Neural progenitor cell (in vitro differentiated cells): Measurements from ENCODE around the gene LORICRIN. TPM values are rescaled to one million over a fixed set of nuclear protein-coding genes. Genes with fewer than 3 reads are reported as not detected.

Experiments used
- DNase-seq: peaks from one replicate; pipeline ENCODE4 v3.0.0-alpha.2; 2016; ENCODE audit warnings: low spot score
- H2AFZ ChIP-seq: fragments of 200-600 bp; sonication (generic); replicated peaks from 2 replicates; pipeline ENCODE4 v1.6.1; 2016; ENCODE audit warnings: antibody characterized with exemption
- H3F3A ChIP-seq: fragments of 200-600 bp; sonication (generic); 2 replicates; pipeline ENCODE4 v1.6.1; 2016; ENCODE audit warnings: antibody characterized with exemption, low read depth
- H3K27ac ChIP-seq: fragments of 200-600 bp; sonication (generic); 2 replicates; pipeline ENCODE4 v1.5.1; 2016; ENCODE audit warnings: mild to moderate bottlenecking
- H3K27me3 ChIP-seq: fragments of 200-600 bp; sonication (generic); 2 replicates; pipeline ENCODE4 v1.6.1; 2016; ENCODE audit warnings: mild to moderate bottlenecking, moderate library complexity
- H3K36me3 ChIP-seq: fragments of 200-600 bp; sonication (generic); 2 replicates; pipeline ENCODE4 v1.5.1; 2016
- H3K4me1 ChIP-seq: fragments of 200-600 bp; sonication (generic); 2 replicates; pipeline ENCODE4 v1.6.1; 2016; ENCODE audit warnings: mixed run types
- H3K4me2 ChIP-seq: fragments of 200-600 bp; sonication (generic); 2 replicates; pipeline ENCODE4 v1.6.1; 2016
- H3K4me3 ChIP-seq: fragments of 200-600 bp; sonication (generic); 2 replicates; pipeline ENCODE4 v1.5.1; 2016
- H3K79me2 ChIP-seq: fragments of 200-600 bp; sonication (generic); 2 replicates; pipeline ENCODE4 v1.6.1; 2016; ENCODE audit warnings: low read depth
- H3K9ac ChIP-seq: fragments of 200-600 bp; sonication (generic); 2 replicates; pipeline ENCODE4 v1.6.1; 2016
- H3K9me3 ChIP-seq: fragments of 200-600 bp; sonication (generic); 2 replicates; pipeline ENCODE4 v1.5.1; 2016; ENCODE audit warnings: low read depth
- H4K20me1 ChIP-seq: fragments of 200-600 bp; sonication (generic); 2 replicates; pipeline ENCODE4 v1.6.1; 2016; ENCODE audit warnings: low read depth
- H3K27ac Mint-ChIP-seq: 3 replicates; pipeline ENCODE4 v1.8.0; 2021; ENCODE audit warnings: mixed read lengths
- H3K27me3 Mint-ChIP-seq: 2 replicates; pipeline ENCODE4 v1.8.0; 2022; ENCODE audit warnings: low read depth, mild to moderate bottlenecking, inconsistent platforms, moderate library complexity, mixed read lengths; ENCODE audit not compliant: insufficient read depth
- H3K36me3 Mint-ChIP-seq: 3 replicates; pipeline ENCODE4 v1.8.0; 2021; ENCODE audit warnings: mixed read lengths
- H3K4me1 Mint-ChIP-seq: 3 replicates; pipeline ENCODE4 v1.8.0; 2021; ENCODE audit warnings: mixed read lengths
- H3K4me3 Mint-ChIP-seq: 3 replicates; pipeline ENCODE4 v1.8.0; 2021; ENCODE audit warnings: mild to moderate bottlenecking, moderate library complexity, mixed read lengths
- H3K9me3 Mint-ChIP-seq: 3 replicates; pipeline ENCODE4 v1.8.0; 2020; ENCODE audit warnings: mixed read lengths
- EZH2 ChIP-seq: fragments of 200-600 bp; sonication (generic); IDR thresholded peaks from 2 replicates; pipeline ENCODE4 v1.6.1; 2017; ENCODE audit warnings: antibody characterized with exemption, mild to moderate bottlenecking, moderate library complexity
- EZH2phosphoT487 ChIP-seq: fragments of 200-600 bp; sonication (generic); IDR thresholded peaks from 2 replicates; pipeline ENCODE4 v1.6.1; 2017; ENCODE audit warnings: antibody characterized with exemption
- total RNA-seq: library from RNA; depleted of rRNA; stranded (reverse); fragments of >200 nt; gene quantifications from 2 replicates; pipeline ENCODE4 v1.2.3, GENCODE V29; 2015; ENCODE audit warnings: low replicate concordance
- TF ChIP-seq, protein P1 (sequence below): fragments of 200-600 bp; sonication (generic); IDR thresholded peaks from 2 replicates; pipeline ENCODE4 v1.5.1; 2017; ENCODE audit warnings: antibody characterized with exemption, mild to moderate bottlenecking

Gene LORICRIN
- total RNA-seq, 1 donor from 2014 or later, result not detected

GRCh38 chr1:153213519-153213918, 46.0 kb upstream of the LORICRIN start:
- no peak overlapping the region for H3K4me2 ChIP-seq
- H3K9ac ChIP-seq, result no peak overlapping the region
- H3K9me3 ChIP-seq, result no peaks in the 10 kb centered on the region
- H3K4me3 Mint-ChIP-seq, result no peak overlapping the region
- peaks cover 12% of the 10 kb centered on the region for H3K4me1 Mint-ChIP-seq
- no peak for DNase-seq
- no peaks in the 10 kb centered on the region for H3K36me3 ChIP-seq
- H3K4me3 ChIP-seq, result no peak overlapping the region
- H3K27me3 Mint-ChIP-seq, result peaks cover 4% of the 10 kb centered on the region
- no peak overlapping the region for H2AFZ ChIP-seq
- no peaks in the 10 kb centered on the region for H3K4me1 ChIP-seq
- no peaks in the 10 kb centered on the region for H3K36me3 Mint-ChIP-seq
- no peak overlapping the region for H3K27ac Mint-ChIP-seq
- H3K27me3 ChIP-seq, result no peaks in the 10 kb centered on the region
- H4K20me1 ChIP-seq, result no peaks in the 10 kb centered on the region
- no peak overlapping the region for H3K27ac ChIP-seq
- H3K9me3 Mint-ChIP-seq, result no peaks in the 10 kb centered on the region
- no peaks in the 10 kb centered on the region for H3K79me2 ChIP-seq
- no peaks in the 10 kb centered on the region for H3F3A ChIP-seq
- TF ChIP-seq EZH2 (no peak), EZH2phosphoT487 (no peak)
- TF ChIP-seq, protein P1, sequence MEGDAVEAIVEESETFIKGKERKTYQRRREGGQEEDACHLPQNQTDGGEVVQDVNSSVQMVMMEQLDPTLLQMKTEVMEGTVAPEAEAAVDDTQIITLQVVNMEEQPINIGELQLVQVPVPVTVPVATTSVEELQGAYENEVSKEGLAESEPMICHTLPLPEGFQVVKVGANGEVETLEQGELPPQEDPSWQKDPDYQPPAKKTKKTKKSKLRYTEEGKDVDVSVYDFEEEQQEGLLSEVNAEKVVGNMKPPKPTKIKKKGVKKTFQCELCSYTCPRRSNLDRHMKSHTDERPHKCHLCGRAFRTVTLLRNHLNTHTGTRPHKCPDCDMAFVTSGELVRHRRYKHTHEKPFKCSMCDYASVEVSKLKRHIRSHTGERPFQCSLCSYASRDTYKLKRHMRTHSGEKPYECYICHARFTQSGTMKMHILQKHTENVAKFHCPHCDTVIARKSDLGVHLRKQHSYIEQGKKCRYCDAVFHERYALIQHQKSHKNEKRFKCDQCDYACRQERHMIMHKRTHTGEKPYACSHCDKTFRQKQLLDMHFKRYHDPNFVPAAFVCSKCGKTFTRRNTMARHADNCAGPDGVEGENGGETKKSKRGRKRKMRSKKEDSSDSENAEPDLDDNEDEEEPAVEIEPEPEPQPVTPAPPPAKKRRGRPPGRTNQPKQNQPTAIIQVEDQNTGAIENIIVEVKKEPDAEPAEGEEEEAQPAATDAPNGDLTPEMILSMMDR, result no peak

- Histone ChIP-seq H3K27ac (no peak within 1 kb of the TSS), H3K9ac (no peak within 1 kb of the TSS), H3K4me2 (no peak within 1 kb of the TSS), H2AFZ (no peak within 1 kb of the TSS), H4K20me1 (no peaks in the 10 kb centered on the region), H3K36me3 (no peaks in the 10 kb centered on the region), H3K79me2 (no peaks in the 10 kb centered on the region), H3F3A (no peaks in the 10 kb centered on the region), H3K4me1 (no peaks in the 10 kb centered on the region), H3K27me3 (no peaks in the 10 kb centered on the region), H3K9me3 (no peaks in the 10 kb centered on the region), H3K4me3 (no peak within 1 kb of the TSS)
- H3K27ac Mint-ChIP-seq, result no peak within 1 kb of the TSS
- TF ChIP-seq EZH2, result no peak
- TF ChIP-seq EZH2phosphoT487, result no peak
- TF ChIP-seq, protein P1, result no peak
- no peak for DNase-seq
- H3K4me3 Mint-ChIP-seq, result no peak within 1 kb of the TSS
- H3K9me3 Mint-ChIP-seq, result no peaks in the 10 kb centered on the region
- H3K36me3 Mint-ChIP-seq, result no peaks in the 10 kb centered on the region
- peaks cover 10% of the 10 kb centered on the region for H3K27me3 Mint-ChIP-seq
- no peaks in the 10 kb centered on the region for H3K4me1 Mint-ChIP-seq
Measured at GRCh38 chr1:153217212-153217611, 42.3 kb upstream of the LORICRIN start, which contains the start of gene PRR9. TSS of gene PRR9 (plus strand) at chr1:153217584. CDS start at chr1:153218145, 561 bp downstream.

- Mint-ChIP-seq H3K27me3 (peaks cover 11% of the 10 kb centered on the region), H3K4me1 (no peaks in the 10 kb centered on the region), H3K36me3 (no peaks in the 10 kb centered on the region), H3K9me3 (no peaks in the 10 kb centered on the region), H3K4me3 (no peak overlapping the region), H3K27ac (no peak overlapping the region)
- H4K20me1 ChIP-seq, result no peaks in the 10 kb centered on the region
- no peaks in the 10 kb centered on the region for H3K79me2 ChIP-seq
- no peak overlapping the region for H3K4me2 ChIP-seq
- H3F3A ChIP-seq, result no peaks in the 10 kb centered on the region
- H3K36me3 ChIP-seq, result no peaks in the 10 kb centered on the region
- no peak for DNase-seq
- no peaks in the 10 kb centered on the region for H3K27me3 ChIP-seq
- H3K4me3 ChIP-seq, result no peak overlapping the region
- TF ChIP-seq EZH2phosphoT487, result no peak
- TF ChIP-seq, protein P1, result no peak
- no peak for TF ChIP-seq EZH2
- H3K27ac ChIP-seq, result no peak overlapping the region
- H2AFZ ChIP-seq, result no peak overlapping the region
- no peaks in the 10 kb centered on the region for H3K4me1 ChIP-seq
- no peak overlapping the region for H3K9ac ChIP-seq
- H3K9me3 ChIP-seq, result no peaks in the 10 kb centered on the region
Measured at GRCh38 chr1:153217744-153218416, 41.6 kb upstream of the LORICRIN start.
